Measurements from ENCODE around the gene TIMMDC1. TPM values are rescaled to one million over a fixed set of nuclear protein-coding genes. Genes with fewer than 3 reads are reported as not detected.

The TIMMDC1 gene
- total RNA-seq, 1 donor from 2014 or later: 73.0 TPM

GRCh38 chr3:119463171-119464169, 34.9 kb upstream of the TIMMDC1 start, which contains the start of gene TMEM39A:
TMEM39A (minus strand) TSS chr3:119463615; CDS start chr3:119462074, 1,541 bp downstream.
- Mint-ChIP-seq H3K4me3 (peak within 1 kb of the TSS; percentile 98), H3K4me1 (peaks cover 34% of the 10 kb centered on the region)

GRCh38 chr3:119468041-119468440, 30.3 kb upstream of the TIMMDC1 start:
- ChIA-PET POLR2A (interaction anchor here (0.6 to 8.7 kb wide), 8 partner anchors 8 to 629 kb away, joined by 3 to 102 read pairs (median 5); partner anchors contain the start of genes CFAP91, GSK3B and TIMMDC1), CTCF (interaction anchor here (0.6 kb wide), 1 partner anchor 119 kb away, joined by 4 read pairs; no protein-coding TSS in a partner anchor)
- H3K9me3 Mint-ChIP-seq: no peaks in the 10 kb centered on the region
- peak overlapping the region; percentile 93 for H3K4me3 Mint-ChIP-seq
- ATAC-seq (ENCODE audit: low read depth): no peak
- no peak for TF ChIP-seq CTCF (IDR thresholded peaks at IDR 0.05)
- no peaks in the 10 kb centered on the region for H3K27me3 Mint-ChIP-seq
- intact Hi-C loops (cut with micrococcal nuclease): loop anchor here (1.0 to 2.0 kb wide), 4 partner anchors 170 to 1275 kb away; partner anchors contain the start of genes ARHGAP31, GSK3B, GTF2E1 and RABL3
- peaks cover 28% of the 10 kb centered on the region for H3K36me3 Mint-ChIP-seq (ENCODE audit: low read depth)
- H3K4me1 Mint-ChIP-seq: peaks cover 42% of the 10 kb centered on the region
- DNase-seq: no peak
- H3K27ac Mint-ChIP-seq: peak overlapping the region; percentile 90

More at GRCh38 chr3:119463171-119464169, 34.9 kb upstream of the TIMMDC1 start, which contains the start of gene TMEM39A:
- ChIA-PET CTCF (interaction anchor here (0.6 to 1.6 kb wide), 4 partner anchors 96 to 222 kb away, joined by 3 to 8 read pairs (median 4); partner anchors contain the start of gene CD80), POLR2A (interaction anchor here (0.5 to 8.7 kb wide), 29 partner anchors 9 to 631 kb away, joined by 3 to 102 read pairs (median 6); partner anchors contain the start of genes ADPRH, ARHGAP31, B4GALT4 and COX17)
- Mint-ChIP-seq H3K36me3 (ENCODE audit: low read depth) (peaks cover 42% of the 10 kb centered on the region), H3K27me3 (no peaks in the 10 kb centered on the region), H3K27ac (peak within 1 kb of the TSS; percentile 97), H3K9me3 (no peaks in the 10 kb centered on the region)
- peak; percentile 99 for DNase-seq
- no peak for TF ChIP-seq CTCF (IDR thresholded peaks at IDR 0.05)
- intact Hi-C loops (cut with micrococcal nuclease): loop anchor here (1.0 to 2.0 kb wide), 11 partner anchors 35 to 886 kb away; partner anchors contain the start of genes CD80, CFAP91, COX17 and GSK3B
- peak; percentile 88 for ATAC-seq (ENCODE audit: low read depth)

GRCh38 chr3:119469418-119470189, 28.7 kb upstream of the TIMMDC1 start:
- DNase-seq (no peak), ATAC-seq (ENCODE audit: low read depth) (no peak)
- intact Hi-C loops (cut with micrococcal nuclease): loop anchor here (1.0 to 2.0 kb wide), 6 partner anchors 29 to 1273 kb away; partner anchors contain the start of genes ARHGAP31, COX17, GTF2E1 and RABL3
- peaks cover 32% of the 10 kb centered on the region for H3K4me1 Mint-ChIP-seq
- peak overlapping the region; percentile 90 for H3K27ac Mint-ChIP-seq
- CTCF ChIA-PET: no interaction called here
- POLR2A ChIA-PET: interaction anchor here (0.5 to 8.7 kb wide), 11 partner anchors 28 to 625 kb away, joined by 3 to 102 read pairs (median 4); partner anchors contain the start of genes COX17, GSK3B and TIMMDC1
- peak overlapping the region; percentile 93 for H3K4me3 Mint-ChIP-seq
- H3K27me3 Mint-ChIP-seq: no peaks in the 10 kb centered on the region
- peaks cover 24% of the 10 kb centered on the region for H3K36me3 Mint-ChIP-seq (ENCODE audit: low read depth)
- no peaks in the 10 kb centered on the region for H3K9me3 Mint-ChIP-seq
- no peak for TF ChIP-seq CTCF (IDR thresholded peaks at IDR 0.05)

- H3K27ac Mint-ChIP-seq: no peak overlapping the region
- POLR2A ChIA-PET: interaction anchor here (0.5 to 8.7 kb wide), 3 partner anchors 27 to 148 kb away, joined by 7 to 102 read pairs (median 7); partner anchors contain the start of gene TIMMDC1
- TF ChIP-seq CTCF (IDR thresholded peaks at IDR 0.05): no peak
These were observed 27.5 kb upstream of the TIMMDC1 start for GRCh38 chr3:119470866-119471265.

More at GRCh38 chr3:119470866-119471265, 27.5 kb upstream of the TIMMDC1 start:
- CTCF ChIA-PET: no interaction called here
- intact Hi-C loops (cut with micrococcal nuclease): no loop called here
- no peaks in the 10 kb centered on the region for H3K9me3 Mint-ChIP-seq
- ATAC-seq (ENCODE audit: low read depth): no peak
- no peak overlapping the region for H3K4me3 Mint-ChIP-seq
- H3K36me3 Mint-ChIP-seq (ENCODE audit: low read depth): peaks cover 32% of the 10 kb centered on the region
- no peak for DNase-seq
- H3K27me3 Mint-ChIP-seq: no peaks in the 10 kb centered on the region
- H3K4me1 Mint-ChIP-seq: peaks cover 32% of the 10 kb centered on the region
